Measurements from ENCODE around the gene GBX1. TPM values are rescaled to one million over a fixed set of nuclear protein-coding genes. Genes with fewer than 3 reads are reported as not detected.

Gene GBX1
- total and polyA plus RNA-seq, 4 donors = 1.3 to 7.3 (median 3.7) TPM

- WGBS (ENCODE audit: insufficient coverage) = 54% methylated on average over 3 of the region's 7 CpGs
- no peaks in the 10 kb centered on the region for H3K4me1 ChIP-seq (ENCODE audit: control insufficient read depth, insufficient read depth, low read length)
- peaks cover 7% of the 10 kb centered on the region for H3K27me3 ChIP-seq (ENCODE audit: control insufficient read depth, insufficient read depth, low read length)
- no peak overlapping the region for H3K27ac ChIP-seq (ENCODE audit: low read depth, low read length)
- H3K36me3 ChIP-seq (ENCODE audit: control insufficient read depth, insufficient read depth, low read length) = no peaks in the 10 kb centered on the region
- no peak overlapping the region for H3K4me3 ChIP-seq (ENCODE audit: low read depth, low read length)
- no peak for DNase-seq (ENCODE audit: low read depth in 4 of 6, low spot score in 6 of 6)
- no peaks in the 10 kb centered on the region for H3K9me3 ChIP-seq (ENCODE audit: control insufficient read depth, insufficient read depth, low read length)
These were observed 9.7 kb downstream of the GBX1 start for GRCh38 chr7:151157645-151158329.

GRCh38 chr7:151152643-151153513 lies 14.6 kb downstream of the GBX1 start:
- DNase-seq (ENCODE audit: low read depth in 4 of 6, low spot score in 6 of 6) = peak in 1 of 6 donors; percentile 44
- Histone ChIP-seq H3K9me3 (ENCODE audit: control insufficient read depth, insufficient read depth, low read length) (no peaks in the 10 kb centered on the region), H3K27ac (ENCODE audit: low read depth, low read length) (no peak overlapping the region), H3K4me3 (ENCODE audit: low read depth, low read length) (no peak overlapping the region), H3K4me1 (ENCODE audit: control insufficient read depth, insufficient read depth, low read length) (peaks cover 6% of the 10 kb centered on the region), H3K27me3 (ENCODE audit: control insufficient read depth, insufficient read depth, low read length) (peaks cover 11% of the 10 kb centered on the region), H3K36me3 (ENCODE audit: control insufficient read depth, insufficient read depth, low read length) (peaks cover 3% of the 10 kb centered on the region)
- 25% methylated on average over 3 of the region's 6 CpGs for WGBS (ENCODE audit: insufficient coverage)

GRCh38 chr7:151150388-151150787 lies 17.1 kb downstream of the GBX1 start:
- peaks cover 9% of the 10 kb centered on the region for H3K27me3 ChIP-seq (ENCODE audit: control insufficient read depth, insufficient read depth, low read length)

DNA sequence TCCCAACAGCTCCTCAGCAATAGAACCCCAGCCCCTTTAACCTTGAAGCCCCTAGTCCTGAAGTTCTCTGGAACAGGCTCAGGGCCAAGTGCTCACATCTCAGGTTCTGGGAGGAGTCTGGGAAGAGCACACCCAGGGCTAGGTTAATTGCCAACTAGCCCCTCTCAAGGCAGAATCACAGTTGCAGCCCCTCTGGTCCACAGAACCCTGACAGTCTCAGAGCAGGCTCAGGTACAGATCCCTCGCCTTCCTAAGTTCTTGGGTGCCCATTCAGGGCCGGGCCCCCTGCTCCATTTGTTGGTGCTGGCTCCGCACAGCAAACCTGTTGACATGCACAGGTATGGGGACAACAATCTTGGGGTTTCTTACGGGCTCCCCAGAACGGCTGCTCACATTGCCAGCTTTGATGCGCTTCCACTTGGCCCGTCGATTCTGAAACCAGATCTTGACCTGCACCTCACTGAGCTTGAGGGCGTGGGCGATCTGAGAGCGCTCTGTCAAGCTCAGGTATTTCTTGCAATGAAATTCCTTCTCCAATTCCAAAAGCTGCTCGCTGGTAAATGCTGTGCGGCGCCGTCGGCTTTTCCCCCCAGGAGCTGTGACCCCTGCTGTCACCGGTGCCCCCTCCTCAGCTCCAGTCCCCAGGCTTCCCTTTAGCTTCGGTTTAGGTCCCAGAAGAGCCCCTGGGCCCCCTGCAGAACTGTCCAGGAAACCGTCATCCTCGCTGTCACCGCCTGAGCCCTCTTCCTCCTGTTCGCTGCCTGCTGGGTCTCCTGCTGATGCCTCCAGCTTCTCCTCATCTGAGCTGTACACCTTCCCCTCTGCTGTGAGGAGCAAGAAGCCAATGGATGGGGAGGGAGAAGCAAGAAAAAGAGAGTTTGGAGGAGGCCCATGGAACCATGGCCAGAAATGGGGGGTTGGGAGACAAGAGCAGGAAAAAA lies 18.9 kb downstream of the GBX1 start:
- H3K27me3 ChIP-seq (ENCODE audit: control insufficient read depth, insufficient read depth, low read length) = peaks cover 6% of the 10 kb centered on the region

More at GRCh38 chr7:151150388-151150787, 17.1 kb downstream of the GBX1 start:
- Histone ChIP-seq H3K9me3 (ENCODE audit: control insufficient read depth, insufficient read depth, low read length) (no peaks in the 10 kb centered on the region), H3K4me1 (ENCODE audit: control insufficient read depth, insufficient read depth, low read length) (peaks cover 6% of the 10 kb centered on the region), H3K27ac (ENCODE audit: low read depth, low read length) (no peak overlapping the region), H3K36me3 (ENCODE audit: control insufficient read depth, insufficient read depth, low read length) (peaks cover 4% of the 10 kb centered on the region), H3K4me3 (ENCODE audit: low read depth, low read length) (no peak overlapping the region)
- 63% methylated on average over 1 of the region's 3 CpGs for WGBS (ENCODE audit: insufficient coverage)
- no peak for DNase-seq (ENCODE audit: low read depth in 4 of 6, low spot score in 6 of 6)

DNA sequence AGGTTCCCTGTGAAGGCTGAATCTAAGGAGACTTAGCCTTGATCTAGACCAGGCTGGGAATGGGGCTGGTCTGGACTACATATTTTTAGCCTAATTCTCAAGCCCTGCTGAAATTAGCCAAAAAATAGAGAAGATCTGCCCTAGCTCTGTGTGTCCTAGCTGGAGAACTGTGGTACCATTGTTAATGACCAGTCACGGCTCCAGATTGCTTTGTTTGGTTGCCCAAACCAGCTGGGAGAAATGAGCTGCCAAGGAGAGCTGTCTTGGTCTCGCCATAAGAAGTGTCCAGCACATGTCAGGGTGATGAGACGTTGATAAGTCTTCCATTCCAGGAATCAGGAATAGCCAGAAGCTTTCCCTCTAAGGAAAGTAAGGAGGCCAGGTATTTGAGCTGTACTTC lies 20.7 kb downstream of the GBX1 start:
- peaks cover 35% of the 10 kb centered on the region for H3K36me3 ChIP-seq (ENCODE audit: control insufficient read depth, insufficient read depth, low read length)
- 60% methylated on average over 1 of the region's 3 CpGs for WGBS (ENCODE audit: insufficient coverage)
- DNase-seq (ENCODE audit: low read depth in 4 of 6, low spot score in 6 of 6) = no peak
- H3K4me3 ChIP-seq (ENCODE audit: low read depth, low read length) = no peak overlapping the region
- peaks cover 29% of the 10 kb centered on the region for H3K4me1 ChIP-seq (ENCODE audit: control insufficient read depth, insufficient read depth, low read length)
- H3K9me3 ChIP-seq (ENCODE audit: control insufficient read depth, insufficient read depth, low read length) = no peaks in the 10 kb centered on the region
- peaks cover 4% of the 10 kb centered on the region for H3K27me3 ChIP-seq (ENCODE audit: control insufficient read depth, insufficient read depth, low read length)
- H3K27ac ChIP-seq (ENCODE audit: low read depth, low read length) = no peak overlapping the region

More for the DNA sequence above, 18.9 kb downstream of the GBX1 start:
- no peak for DNase-seq (ENCODE audit: low read depth in 4 of 6, low spot score in 6 of 6)
- no peaks in the 10 kb centered on the region for H3K9me3 ChIP-seq (ENCODE audit: control insufficient read depth, insufficient read depth, low read length)
- no peak overlapping the region for H3K27ac ChIP-seq (ENCODE audit: low read depth, low read length)
- H3K4me3 ChIP-seq (ENCODE audit: low read depth, low read length) = no peak overlapping the region
- peaks cover 17% of the 10 kb centered on the region for H3K36me3 ChIP-seq (ENCODE audit: control insufficient read depth, insufficient read depth, low read length)
- peaks cover 11% of the 10 kb centered on the region for H3K4me1 ChIP-seq (ENCODE audit: control insufficient read depth, insufficient read depth, low read length)
- WGBS (ENCODE audit: insufficient coverage) = 57% methylated on average over 21 of the region's 22 CpGs

GRCh38 chr7:151144387-151144786 lies 23.1 kb downstream of the GBX1 start:
- Histone ChIP-seq H3K4me1 (ENCODE audit: control insufficient read depth, insufficient read depth, low read length) (peaks cover 44% of the 10 kb centered on the region), H3K4me3 (ENCODE audit: low read depth, low read length) (no peak overlapping the region), H3K27ac (ENCODE audit: low read depth, low read length) (no peak overlapping the region), H3K9me3 (ENCODE audit: control insufficient read depth, insufficient read depth, low read length) (no peaks in the 10 kb centered on the region), H3K27me3 (ENCODE audit: control insufficient read depth, insufficient read depth, low read length) (no peaks in the 10 kb centered on the region), H3K36me3 (ENCODE audit: control insufficient read depth, insufficient read depth, low read length) (peaks cover 56% of the 10 kb centered on the region)
- no peak for DNase-seq (ENCODE audit: low read depth in 4 of 6, low spot score in 6 of 6)
- WGBS (ENCODE audit: insufficient coverage) = 83% methylated on average over 4 of the region's 7 CpGs

DNA sequence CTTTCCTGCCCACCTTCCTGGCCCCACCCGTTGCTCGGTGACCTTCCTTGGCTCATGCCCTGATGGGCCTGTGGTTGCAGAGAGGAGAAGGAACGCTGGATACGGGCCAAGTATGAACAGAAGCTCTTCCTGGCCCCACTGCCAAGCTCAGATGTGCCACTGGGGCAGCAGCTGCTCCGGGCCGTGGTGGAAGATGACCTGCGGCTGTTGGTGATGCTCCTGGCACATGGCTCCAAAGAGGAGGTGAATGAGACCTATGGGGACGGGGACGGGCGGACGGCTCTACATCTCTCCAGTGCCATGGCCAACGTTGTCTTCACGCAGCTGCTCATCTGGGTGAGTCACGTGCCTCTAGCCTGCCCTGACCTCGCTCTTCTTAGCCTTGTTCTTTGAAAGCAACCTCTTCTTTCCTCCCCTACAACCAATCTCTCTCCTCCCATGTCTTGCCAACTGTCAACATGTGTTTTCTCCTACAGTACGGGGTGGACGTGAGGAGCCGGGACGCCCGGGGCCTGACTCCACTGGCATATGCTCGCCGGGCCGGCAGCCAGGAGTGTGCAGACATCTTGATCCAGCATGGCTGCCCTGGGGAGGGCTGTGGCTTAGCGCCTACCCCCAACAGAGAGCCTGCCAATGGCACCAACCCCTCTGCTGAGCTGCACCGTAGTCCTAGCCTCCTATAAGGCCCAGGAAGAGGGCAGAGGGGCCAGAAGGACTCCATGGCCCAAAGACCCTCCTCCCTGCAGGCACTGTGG lies 24.1 kb downstream of the GBX1 start:
- WGBS (ENCODE audit: insufficient coverage) = 60% methylated on average over 23 of the region's 25 CpGs

DNA sequence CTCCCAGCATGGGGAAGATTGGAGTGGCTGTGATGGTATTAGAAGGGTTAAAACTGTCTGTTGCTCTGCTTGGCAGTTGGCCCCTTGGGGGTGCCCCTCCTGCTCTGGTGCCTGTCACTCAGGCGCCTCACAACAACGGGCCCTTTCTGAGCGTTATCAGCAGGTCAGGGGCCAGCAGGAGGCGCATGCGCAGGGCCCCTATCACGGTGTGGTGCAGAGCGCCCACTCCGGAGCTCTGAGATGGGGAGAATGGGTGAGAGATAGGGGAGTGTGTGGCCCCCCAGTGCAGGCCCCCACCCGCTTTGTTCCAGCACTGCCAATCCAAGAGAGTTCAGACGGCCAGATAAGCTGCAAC lies 24.8 kb downstream of the GBX1 start:
- H3K27ac ChIP-seq (ENCODE audit: low read depth, low read length) = no peak overlapping the region
- 51% methylated on average over 8 of the region's 10 CpGs for WGBS (ENCODE audit: insufficient coverage)
- H3K4me3 ChIP-seq (ENCODE audit: low read depth, low read length) = no peak overlapping the region
- H3K27me3 ChIP-seq (ENCODE audit: control insufficient read depth, insufficient read depth, low read length) = no peaks in the 10 kb centered on the region
- H3K9me3 ChIP-seq (ENCODE audit: control insufficient read depth, insufficient read depth, low read length) = no peaks in the 10 kb centered on the region
- H3K4me1 ChIP-seq (ENCODE audit: control insufficient read depth, insufficient read depth, low read length) = peaks cover 56% of the 10 kb centered on the region
- peak in 1 of 6 donors; percentile 66 for DNase-seq (ENCODE audit: low read depth in 4 of 6, low spot score in 6 of 6)
- H3K36me3 ChIP-seq (ENCODE audit: control insufficient read depth, insufficient read depth, low read length) = peaks cover 70% of the 10 kb centered on the region

More for the DNA sequence above, 24.1 kb downstream of the GBX1 start:
- Histone ChIP-seq H3K27me3 (ENCODE audit: control insufficient read depth, insufficient read depth, low read length) (no peaks in the 10 kb centered on the region), H3K9me3 (ENCODE audit: control insufficient read depth, insufficient read depth, low read length) (no peaks in the 10 kb centered on the region), H3K4me3 (ENCODE audit: low read depth, low read length) (no peak overlapping the region), H3K27ac (ENCODE audit: low read depth, low read length) (no peak overlapping the region), H3K36me3 (ENCODE audit: control insufficient read depth, insufficient read depth, low read length) (peaks cover 62% of the 10 kb centered on the region), H3K4me1 (ENCODE audit: control insufficient read depth, insufficient read depth, low read length) (peaks cover 48% of the 10 kb centered on the region)
- no peak for DNase-seq (ENCODE audit: low read depth in 4 of 6, low spot score in 6 of 6)

All from spinal cord (tissue), 10 donors.